Astrocyte (in vitro differentiated cells and primary cell): Measurements from ENCODE around the gene IGDCC3.

Experiments used
- CTCF ChIP-seq: IDR thresholded peaks from 2 replicates; pipeline ENCODE4 v1.5.1; 2011; ENCODE audit warnings: low read depth, mild to moderate bottlenecking, inconsistent platforms, low read length, moderate library complexity; ENCODE audit not compliant: insufficient read depth
- EZH2 ChIP-seq: IDR thresholded peaks from 2 replicates; pipeline ENCODE4 v1.6.1; 2012; ENCODE audit warnings: mild to moderate bottlenecking, low read length, inconsistent platforms; ENCODE audit not compliant: insufficient read depth

- TF ChIP-seq CTCF (no peak), EZH2 (no peak)
Measured at GRCh38 chr15:65382921-65383320, 5.1 kb upstream of the IGDCC3 start.
